GM12801 (cell line): ENCODE data around the gene CASS4.

Source experiments
- CTCF ChIP-seq: IDR thresholded peaks from one replicate; pipeline ENCODE4 v1.5.1; 2011; ENCODE audit warnings: control low read depth; ENCODE audit not compliant: insufficient read length; ENCODE audit errors: extremely low read depth

Gene CASS4

DNA sequence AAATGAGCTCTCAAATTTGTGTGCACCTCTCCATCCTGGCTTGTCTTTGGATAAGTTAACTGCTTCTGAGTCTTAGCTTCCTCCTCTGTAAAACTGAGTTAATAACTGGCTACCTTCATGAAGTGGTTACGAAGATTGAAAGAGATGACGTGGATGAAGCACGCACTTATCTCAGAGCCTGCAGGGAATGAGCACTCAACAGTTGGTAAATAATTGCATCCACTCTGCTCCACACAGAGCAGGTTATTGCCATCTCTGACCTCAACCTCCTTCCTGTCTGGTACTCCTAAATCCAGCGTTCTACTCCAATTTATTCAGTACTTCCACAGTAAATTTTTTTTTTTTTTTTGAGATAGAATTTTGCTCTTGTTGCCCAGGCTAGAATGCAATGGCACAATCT lies 26.9 kb upstream of the CASS4 start:
- no peak for TF ChIP-seq CTCF

- TF ChIP-seq CTCF = no peak
Measured at GRCh38 chr20:56386219-56386618, 25.8 kb upstream of the CASS4 start.

- TF ChIP-seq CTCF = no peak
Measured at GRCh38 chr20:56388882-56389281, 23.2 kb upstream of the CASS4 start.

DNA sequence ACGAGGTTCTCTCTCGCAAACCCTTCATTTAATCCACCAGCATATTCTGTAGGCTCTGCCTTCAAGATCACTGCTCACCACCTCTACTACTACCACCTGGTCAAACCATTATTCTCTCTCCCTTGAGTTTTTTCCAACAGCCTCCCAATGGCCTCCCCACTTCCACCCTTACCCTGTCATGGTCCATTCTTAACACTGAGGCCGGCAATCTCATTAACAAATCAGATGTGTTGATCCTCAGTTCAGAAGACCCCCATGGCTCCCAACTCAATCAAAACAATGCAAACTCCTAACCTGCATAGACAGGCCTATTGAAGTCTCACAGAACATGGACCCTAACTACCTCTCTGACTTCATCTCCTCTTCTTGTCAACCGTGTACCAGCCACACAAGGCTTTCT lies 22.3 kb upstream of the CASS4 start:
- TF ChIP-seq CTCF = no peak

- TF ChIP-seq CTCF = no peak
Measured at GRCh38 chr20:56391037-56391436, 21.0 kb upstream of the CASS4 start.

DNA sequence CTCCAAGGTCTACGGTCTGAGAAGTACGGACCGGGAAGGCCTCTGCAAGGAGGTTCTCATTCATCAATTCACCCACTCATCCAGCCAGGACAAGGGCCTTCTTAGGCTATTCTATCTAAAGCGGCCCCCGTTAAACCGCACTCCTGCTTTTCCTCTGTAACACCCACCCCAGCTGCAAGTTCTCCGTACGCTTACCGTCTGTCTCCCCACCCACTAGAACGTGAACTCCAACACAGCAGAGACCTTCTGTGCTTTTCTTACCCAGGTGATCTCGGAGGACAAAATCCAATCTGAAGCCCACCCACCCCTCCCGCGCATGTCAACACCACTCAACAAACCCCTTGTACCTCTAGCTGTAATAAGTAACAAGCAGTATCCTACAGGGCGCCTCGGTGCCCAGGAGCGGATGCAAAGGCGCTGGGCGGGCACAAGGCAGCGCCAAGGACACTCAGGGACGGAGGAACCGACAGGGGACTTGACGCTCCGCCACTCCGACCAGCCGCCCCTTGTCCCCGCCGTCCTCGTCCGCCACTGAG lies 20.4 kb upstream of the CASS4 start:
- no peak for TF ChIP-seq CTCF

- no peak for TF ChIP-seq CTCF
Measured at GRCh38 chr20:56392132-56392880, 19.8 kb upstream of the CASS4 start, which contains the start of the genes AURKA and CSTF1. Gene AURKA, minus strand, starts transcription at chr20:56392215. Its CDS starts 4,018 bp downstream, at chr20:56388197. Gene CSTF1, plus strand, starts transcription at chr20:56392645. Its CDS starts 2,908 bp downstream, at chr20:56395553.
